G401 (cell line): Measurements from ENCODE around the gene TMEM167A. TPM values are rescaled to one million over a fixed set of nuclear protein-coding genes. Genes with fewer than 3 reads are reported as not detected.
"Not testable (repeated sequence)": the region's sequence is repeated elsewhere in the genome, so short reads cannot be mapped to it uniquely, and the experiment has no call there.

Experiments used
- DNase-seq: peaks from one replicate; pipeline ENCODE4 v3.0.0-alpha.2; 2015; ENCODE audit warnings: low spot score
- in situ Hi-C: cut with HindIII; loops from 2 replicates; pipeline ENCODE4 v1.10.0; 2016; ENCODE audit warnings: low sequenced_read_pairs, mixed read lengths
- total RNA-seq: library from RNA; depleted of rRNA; stranded (reverse); fragments of >200 nt; shearing (Covaris generic); gene quantifications from 2 replicates; pipeline ENCODE4 v1.2.3, GENCODE V29; 2014

The TMEM167A gene
- total RNA-seq, 1 experiment from 2014 or later = 103 TPM

DNA sequence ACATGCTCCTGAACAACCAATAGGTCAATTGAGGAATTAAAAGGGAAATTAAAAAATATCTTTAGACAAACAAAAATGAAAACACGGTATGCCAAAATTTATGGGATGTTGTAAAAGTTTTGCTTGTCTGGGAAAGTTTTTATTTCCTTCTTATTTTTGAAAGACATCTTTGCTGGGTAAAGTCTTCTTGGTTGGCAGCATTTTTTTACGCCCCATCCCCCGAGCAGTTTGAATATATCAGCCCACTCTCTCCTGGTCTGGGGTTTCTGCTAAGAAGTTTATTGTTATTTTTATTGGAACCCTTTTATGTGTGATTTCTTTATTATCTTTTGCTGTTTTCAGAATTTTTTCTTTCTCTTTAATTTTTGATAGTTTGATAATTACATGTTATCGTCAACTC is 16.5 kb upstream of the TMEM167A start:
- in situ Hi-C loops = no loop called here
- DNase-seq = no peak

DNA sequence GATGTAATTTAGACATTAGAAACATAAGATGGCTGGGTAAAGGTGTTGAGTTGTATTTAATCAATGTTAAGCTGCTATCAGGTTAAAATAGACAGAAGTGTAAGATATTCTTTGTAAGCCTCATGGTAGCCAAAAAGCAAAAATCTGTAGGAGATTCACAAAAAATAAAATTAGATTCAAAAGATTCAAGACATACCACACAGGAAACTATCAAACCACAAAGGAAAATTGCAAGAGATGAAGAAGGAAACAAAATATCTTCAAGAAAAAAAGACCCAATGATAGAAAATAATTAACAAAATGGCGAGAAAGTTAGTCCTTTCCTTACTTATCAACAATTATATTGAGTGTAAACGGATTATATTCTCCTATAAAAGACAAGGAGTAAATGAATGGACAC is 15.4 kb upstream of the TMEM167A start:
- DNase-seq = no peak
- in situ Hi-C loops = no loop called here

DNA sequence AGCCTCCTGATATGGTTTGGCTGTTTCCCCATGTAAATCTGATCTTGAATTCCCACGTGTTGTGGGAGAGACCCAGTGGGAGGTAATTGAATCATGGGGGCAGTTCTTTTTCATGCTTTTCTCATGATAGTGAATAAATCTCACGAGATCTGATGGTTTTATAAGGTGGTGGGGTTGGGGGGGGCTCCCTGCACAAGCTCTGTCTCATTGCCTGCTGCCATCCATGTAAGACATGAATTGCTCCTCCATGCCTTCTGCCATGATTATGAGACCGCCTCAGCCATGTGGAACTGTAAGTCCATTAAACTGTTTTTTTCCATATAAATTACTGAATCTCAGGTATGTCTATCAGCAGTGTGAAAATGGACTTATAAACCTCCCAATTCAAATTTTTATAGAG is 13.0 kb upstream of the TMEM167A start:
- no peak for DNase-seq
- in situ Hi-C loops = no loop called here

DNA sequence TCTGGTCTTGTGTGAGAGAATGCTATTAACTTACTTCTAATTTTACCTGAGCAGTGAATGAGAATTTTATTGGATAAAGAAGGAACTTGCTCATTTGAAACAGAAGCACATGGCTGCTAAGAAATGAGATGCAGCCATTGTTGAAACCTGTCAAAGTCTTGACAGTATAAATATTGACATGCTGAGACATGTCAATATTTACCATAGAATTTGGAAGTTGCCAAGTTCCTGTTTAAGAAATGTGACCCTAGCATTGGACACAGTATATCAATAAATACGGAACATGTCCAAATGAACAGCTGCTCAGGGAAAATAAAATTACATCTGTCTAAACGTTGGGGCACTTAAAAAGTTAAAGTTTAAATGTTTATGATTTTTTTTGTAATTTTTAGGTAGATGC is 7.9 kb upstream of the TMEM167A start:
- in situ Hi-C loops = no loop called here
- DNase-seq = no peak

DNA sequence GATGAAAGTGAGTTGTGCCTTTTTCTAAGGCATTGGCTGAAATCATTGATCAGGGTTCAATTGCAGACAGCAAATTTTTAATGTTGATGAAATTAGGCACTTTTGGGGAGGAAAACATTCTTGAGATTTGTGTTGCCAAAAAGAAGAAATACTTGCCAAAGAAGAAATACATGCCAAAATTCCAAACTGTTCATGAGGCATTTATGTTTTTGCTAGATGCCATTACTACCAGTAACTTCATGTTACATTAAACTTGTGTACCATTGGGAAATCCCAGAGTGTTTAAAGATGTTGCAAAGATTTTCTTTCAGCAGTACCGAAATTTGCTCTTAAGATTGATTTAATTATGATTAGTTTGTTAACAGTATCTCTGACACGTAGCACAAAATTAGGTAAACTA is 7.1 kb upstream of the TMEM167A start:
- no peak for DNase-seq
- in situ Hi-C loops = no loop called here

DNA sequence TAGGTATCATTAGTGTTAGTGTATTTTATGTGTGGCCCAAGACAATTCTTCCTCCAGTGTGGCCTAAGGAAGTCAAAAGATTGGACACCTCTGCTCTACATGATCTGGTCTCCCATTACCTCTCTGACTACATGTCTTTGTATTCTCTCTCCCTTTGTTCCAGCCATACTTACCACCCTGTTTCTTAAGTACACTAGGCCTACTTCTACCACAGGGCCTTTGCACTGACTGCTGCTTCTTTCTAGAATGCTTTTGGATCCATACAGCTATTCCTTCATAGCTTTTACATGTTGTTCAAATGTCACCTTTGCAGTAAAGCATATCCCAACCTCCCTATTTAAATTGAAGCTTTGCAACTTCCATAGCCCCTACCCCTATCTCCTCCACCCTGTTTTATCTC is 5.6 kb upstream of the TMEM167A start:
- no peak for DNase-seq
- in situ Hi-C loops = no loop called here

DNA sequence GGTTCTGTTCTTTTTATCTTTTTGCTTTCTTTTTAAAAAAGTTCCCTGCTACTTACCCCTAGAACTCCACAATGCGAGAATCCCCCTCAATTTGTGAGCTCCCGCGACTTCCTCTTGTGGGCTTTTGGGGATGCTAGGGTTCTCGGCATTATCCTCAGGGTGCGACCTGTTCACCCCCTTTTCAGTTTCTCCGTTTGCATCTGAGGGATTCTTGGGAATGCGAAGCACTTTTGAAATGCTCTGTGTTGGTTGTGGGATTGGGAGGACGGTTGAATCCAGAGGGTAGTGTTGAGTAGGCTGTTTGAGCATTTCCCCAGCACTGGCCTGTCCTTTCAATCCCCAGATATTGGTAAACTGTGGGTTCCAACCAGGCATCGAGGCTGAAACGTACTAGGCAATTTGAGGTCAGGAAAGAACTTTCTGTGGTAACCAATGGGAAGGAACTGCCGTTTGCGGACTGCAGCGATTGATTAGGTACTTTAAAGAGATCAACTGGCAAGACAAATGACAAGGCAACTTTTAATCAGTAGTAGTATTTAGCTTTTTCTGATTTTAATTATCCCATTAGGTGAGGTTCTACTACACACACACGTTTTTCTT is 568 bp upstream of the TMEM167A start:
- in situ Hi-C loops = no loop called here
- DNase-seq = no peak

DNA sequence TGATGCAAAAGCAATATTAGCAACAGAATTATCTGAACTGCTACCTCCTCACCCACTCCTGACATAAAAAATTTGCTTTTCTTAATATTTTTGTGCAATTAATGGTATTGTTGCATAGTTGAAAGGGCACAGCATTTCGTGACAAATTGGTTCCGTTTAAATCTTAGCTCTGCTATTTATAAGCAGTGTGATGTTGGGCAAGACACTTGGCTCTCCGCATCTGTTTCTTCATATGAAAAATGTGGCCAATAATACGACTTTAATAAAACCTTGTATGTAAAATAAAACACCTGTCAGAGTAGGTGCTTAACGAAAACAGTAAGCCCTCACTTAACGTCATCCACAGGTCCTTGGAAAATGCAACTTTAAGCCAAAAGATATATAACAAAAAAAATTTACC is 4.2 kb downstream of the TMEM167A start:
- in situ Hi-C loops = no loop called here
- no peak for DNase-seq

DNA sequence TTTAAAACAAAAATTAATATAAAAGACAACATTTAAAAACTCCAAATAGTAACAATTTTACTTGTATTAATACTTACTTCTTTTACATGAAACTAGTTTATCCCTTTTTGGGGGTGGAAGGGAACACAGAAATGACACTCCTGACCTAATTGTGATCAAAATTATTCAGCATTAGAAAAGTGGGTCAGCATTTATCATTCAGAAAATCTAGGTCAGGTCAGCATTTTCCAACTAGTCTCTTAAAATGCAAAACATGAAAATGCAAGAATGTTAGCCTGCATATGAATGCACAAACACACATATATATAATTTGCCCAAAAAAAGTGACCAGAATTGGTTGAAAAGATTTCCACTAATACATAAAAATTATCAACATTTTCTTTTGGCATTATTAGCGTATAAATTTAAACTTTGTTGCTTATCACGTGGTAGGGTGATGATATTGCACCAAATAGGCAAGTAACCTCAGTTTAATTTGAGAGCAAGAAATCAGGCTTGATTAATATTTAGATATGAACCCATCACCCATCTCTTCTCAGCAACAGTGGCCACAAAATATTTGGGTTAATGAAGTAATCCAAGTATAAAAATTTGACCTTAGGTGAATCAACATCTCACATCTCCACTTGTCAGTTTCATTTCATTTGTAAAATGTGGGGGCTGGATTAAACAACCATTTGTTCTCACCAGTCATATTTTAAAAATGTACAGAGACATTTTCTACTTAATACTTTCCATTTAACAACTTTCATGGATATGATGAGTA is 5.7 kb downstream of the TMEM167A start:
- DNase-seq = no peak
- in situ Hi-C loops = no loop called here

DNA sequence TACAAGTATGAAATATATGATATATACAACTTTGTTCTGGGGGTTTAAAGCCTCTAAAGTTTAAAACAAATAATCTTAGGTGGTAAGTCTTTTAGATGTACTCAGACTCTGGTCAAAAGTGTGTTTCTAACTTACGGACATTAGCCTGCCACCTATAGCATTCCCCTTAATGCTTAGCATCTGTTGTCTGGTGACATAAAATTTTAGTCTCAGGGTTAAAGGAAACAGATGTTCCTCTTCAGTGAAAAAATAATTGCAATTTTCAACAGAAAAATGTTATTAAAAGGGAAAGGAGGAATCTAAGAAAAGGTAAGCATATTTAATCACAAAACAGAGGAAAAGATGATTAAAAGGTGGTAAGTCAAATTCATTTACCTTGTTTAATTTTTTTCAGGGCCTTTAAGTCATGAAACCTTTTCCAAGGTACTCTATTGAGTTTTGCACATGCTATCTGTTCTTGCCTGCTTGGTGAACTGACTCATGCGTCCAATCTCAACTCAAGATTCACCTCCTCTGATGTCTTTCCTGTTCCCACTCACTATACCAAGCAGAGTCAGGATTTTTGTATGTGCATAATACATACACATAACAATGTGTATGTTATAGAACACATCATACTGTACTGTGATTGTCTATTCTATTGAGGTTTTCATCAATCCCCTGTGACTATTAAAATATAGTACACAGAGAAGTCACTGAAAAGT is 7.9 kb downstream of the TMEM167A start:
- in situ Hi-C loops = no loop called here

DNA sequence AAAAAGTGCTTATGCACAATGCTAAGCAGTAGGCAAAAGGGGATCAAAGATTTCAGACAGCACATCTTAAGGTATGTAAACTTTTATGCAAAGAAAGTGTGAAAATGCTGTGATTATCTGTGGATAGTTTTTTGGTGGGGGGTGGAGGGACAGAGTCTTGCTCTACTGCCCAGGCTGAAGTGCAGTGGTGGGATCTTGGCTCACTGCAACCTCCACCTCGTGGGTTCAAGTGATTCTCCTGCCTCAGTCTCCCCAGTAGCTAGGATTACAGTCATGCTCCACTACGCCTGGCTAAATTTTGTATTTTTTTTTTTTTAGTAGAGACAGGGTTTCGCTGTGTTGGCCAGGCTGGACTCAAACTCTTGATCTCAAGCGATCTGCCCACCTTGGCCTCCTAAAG is 9.8 kb downstream of the TMEM167A start:
- DNase-seq, in situ Hi-C loops: not testable (repeated sequence)

More for the DNA sequence above, 7.9 kb downstream of the TMEM167A start:
- no peak for DNase-seq

DNA sequence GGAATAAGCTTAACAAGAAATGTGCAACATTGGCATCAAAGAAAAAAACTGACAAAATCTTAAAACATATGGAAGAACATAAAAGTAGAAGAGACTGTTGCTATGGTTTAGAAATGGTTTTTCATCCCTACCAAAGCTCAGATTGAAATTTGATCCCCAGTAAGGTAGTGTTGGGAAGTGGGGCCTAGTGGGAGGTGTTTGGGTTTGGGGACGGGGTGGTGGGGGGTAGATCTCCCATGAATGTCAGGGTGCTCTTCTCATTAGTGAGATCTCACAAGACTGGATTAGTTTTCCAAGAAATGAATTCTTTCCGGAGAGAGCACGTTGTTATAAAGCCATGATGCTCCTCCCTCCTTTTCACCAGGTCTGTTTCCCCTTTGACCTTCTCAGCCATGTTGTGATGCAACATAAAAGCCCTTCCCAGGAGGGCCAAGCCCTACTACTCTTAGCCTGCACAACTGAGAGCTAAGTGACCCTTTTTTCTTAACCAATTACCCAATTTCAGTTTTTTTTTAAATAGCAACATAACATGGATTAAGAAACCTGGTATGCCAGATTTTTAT is 10.6 kb downstream of the TMEM167A start:
- in situ Hi-C loops = no loop called here
- no peak for DNase-seq

DNA sequence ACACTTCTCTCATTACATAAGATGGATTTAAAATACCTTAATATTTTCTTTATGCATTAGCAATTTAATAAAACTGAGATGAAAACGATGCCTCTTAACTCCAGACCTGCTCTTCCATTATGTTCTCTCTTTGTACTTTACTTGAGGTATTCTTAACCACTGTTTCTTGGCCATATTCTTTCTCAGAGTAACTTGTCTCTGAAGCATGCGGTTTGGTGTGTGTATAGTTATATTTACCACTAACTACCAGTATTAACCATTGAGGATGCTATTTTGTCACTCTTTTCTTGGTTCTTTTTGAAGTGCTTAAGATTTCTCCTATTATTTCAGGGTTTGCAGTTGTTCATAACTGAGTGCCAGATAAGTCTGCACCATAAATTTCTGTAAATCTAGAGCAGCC is 17.9 kb downstream of the TMEM167A start:
- in situ Hi-C loops = no loop called here
- no peak for DNase-seq

DNA sequence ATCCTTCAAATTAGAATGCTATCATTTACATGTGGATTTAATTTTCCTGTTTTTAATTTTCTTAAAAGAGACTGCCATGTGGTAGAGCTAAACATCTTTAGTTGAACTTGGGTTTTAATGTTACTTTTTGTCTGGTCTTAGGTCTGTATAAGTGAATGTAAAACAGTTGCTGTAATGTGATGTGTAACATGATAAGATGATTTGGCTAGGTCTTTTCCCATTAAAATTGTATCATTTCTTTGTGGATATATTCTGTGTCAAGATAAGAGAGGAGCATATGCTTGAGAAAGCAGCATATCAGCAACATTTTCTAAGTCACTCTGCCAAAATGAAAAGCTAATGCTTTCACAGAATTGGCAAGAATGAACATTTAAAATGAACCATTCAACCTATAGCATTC is 18.5 kb downstream of the TMEM167A start:
- no peak for DNase-seq
- in situ Hi-C loops = no loop called here

DNA sequence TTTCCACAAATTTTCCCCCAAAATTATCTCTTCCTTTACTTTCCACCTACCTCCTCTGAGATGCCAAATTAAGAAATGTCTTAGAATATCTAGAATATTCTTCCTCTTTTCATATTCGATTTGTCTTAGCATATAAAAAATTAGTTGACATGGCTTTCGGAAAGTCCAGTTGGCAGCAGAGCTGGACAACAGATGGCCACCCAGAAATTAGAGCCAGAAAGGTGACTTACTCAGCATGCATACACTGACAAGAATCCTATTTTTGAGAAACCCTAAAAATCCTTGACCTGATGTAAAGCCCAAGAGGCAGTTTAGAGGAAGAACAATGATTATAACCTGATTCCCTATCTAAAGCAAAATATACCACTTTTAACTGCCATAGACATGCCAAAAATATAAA is 22.0 kb downstream of the TMEM167A start:
- in situ Hi-C loops = no loop called here
- DNase-seq = peak; percentile 87

DNA sequence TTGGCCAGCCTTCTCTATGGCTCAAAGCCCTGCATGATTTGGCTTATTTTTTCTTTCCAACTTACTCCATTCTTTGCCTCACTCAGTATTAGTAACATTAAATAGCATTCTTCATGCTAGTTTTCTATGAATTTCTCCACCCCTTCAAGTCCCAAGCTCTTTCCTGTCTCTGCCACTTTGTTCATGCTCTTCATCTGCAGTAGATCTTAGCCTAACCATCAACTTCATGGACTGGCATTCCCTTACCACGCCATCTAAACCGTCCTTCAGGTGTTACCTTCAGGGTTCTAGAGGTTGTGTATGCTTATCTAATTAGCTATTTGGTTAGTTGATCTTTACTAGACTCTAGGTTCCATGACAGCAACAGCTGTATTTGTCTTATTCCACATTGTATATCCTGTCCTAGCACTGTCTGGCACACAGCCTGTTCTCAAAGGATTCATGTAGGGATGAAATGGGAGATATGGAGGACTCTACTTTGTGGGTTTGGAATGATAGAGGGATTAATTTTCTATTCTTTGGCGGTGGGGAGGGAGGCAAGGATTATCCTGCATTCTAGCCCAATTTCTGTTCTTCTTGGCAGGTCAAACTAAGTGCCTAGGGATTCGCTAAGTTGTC is 26.4 kb downstream of the TMEM167A start:
- in situ Hi-C loops = no loop called here
- DNase-seq = no peak

DNA sequence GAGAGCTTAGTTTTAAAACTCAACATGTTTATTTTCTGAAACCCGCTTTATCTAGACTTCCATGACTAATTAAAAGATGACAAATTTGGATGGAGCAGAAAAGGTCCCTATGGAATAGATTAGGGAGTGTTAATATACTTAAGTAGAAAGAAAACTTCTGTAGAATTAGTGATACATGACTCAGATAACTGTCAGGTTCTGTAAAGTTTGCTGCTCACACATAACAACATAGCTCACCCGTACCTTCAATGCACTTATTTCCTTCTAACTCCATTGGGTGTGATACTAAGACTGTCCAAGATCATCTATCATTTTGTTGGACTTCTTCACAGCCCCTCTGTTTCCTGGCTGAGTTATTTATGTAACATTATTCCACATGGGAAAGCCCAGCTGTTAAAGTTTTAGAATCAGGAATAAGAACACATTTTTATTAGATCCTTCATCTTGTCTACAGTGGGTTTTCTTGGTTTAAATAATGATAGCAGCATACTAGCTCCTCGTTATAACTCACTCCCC is 27.8 kb downstream of the TMEM167A start:
- in situ Hi-C loops = no loop called here
- DNase-seq = no peak

DNA sequence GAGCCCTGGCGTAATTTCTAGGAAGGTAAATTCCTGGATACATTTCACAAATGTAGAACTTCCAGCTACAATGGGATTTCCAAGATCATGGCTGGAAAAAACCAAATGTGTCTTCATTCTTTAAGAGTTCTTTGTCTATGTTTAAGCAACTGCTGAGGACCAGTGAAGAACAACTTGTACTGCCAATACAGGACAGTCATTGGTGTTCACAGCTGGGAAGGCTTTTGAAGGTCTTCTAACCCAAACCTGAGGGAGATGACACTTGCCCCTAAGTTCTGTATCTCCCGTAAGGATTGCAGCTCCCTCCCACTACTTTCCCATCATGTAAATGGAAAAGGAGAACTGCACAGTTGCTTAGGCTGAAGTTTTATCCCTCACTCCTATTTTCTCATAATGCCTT is 28.4 kb downstream of the TMEM167A start:
- no peak for DNase-seq
- in situ Hi-C loops = no loop called here

DNA sequence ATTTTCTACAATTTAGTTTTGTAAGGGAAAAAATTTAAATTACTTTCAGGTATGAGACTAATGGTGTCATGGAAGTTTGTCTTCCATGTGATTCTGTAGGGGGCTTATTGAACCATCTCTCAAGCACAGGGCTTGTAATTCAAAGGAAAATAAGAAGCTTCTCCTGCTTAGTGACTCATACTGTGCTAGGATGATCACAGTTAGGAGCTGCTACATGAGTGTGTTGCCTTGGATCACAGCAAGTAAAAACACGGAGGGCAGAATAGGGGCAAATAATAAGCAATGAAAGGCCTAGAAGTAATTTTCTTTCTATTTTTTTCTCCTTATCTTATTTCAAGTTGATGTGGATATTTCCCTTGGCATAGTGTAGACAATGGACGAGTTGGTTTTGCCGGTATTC is 28.9 kb downstream of the TMEM167A start:
- in situ Hi-C loops = no loop called here
- no peak for DNase-seq

DNA sequence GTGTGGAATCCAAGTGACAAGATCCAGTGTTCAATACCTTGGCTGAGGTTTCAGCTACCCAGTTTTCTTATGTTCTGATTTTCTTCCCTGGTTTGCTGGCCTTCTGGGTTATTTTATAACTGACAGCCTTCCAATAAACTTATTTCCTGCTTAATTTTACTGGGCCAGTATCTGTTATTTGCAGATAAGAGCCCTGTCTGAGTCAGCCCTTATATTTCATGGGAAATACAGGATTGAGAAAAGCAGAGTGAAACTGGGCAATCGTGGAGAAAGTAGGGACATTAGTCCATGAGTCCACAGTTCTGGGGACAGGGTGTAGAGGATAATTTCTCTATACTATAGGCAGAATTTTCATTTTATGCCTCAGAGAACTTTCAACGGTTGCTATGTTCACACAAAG is 32.3 kb downstream of the TMEM167A start:
- DNase-seq = no peak
- in situ Hi-C loops = no loop called here
